Transverse colon (tissue), 4 donors: ENCODE measurements around the gene SERTAD1.

Experiments used
- EP300 ChIP-seq: sonication (generic); formaldehyde crosslinking; IDR thresholded peaks from one replicate; pipeline ENCODE4 v1.6.1; 2017; ENCODE audit warnings: antibody characterized with exemption, low read depth
- POLR2A ChIP-seq: fragments of 450-650 bp; IDR thresholded peaks from one replicate; pipeline ENCODE4 v1.6.1; 2016; ENCODE audit warnings: antibody characterized with exemption, mild to moderate bottlenecking, moderate library complexity
- POLR2AphosphoS5 ChIP-seq, 3 donors: sonication (generic); formaldehyde crosslinking; IDR thresholded peaks; one replicate each; pipeline ENCODE4 v1.6.1; 2016; ENCODE audit warnings: antibody characterized with exemption in 3 of 3
- TF ChIP-seq, protein P1 (sequence below), 5 experiments: fragments of 200-600 bp in 3 of 5; fragments of 450-650 bp in 2 of 5; sonication (generic) in 3 of 5; IDR thresholded peaks; 1 replicate in 2 of 5; 2 replicates in 3 of 5; pipeline ENCODE4 v1.5.1; 2016 to 2017; ENCODE audit warnings: antibody characterized with exemption in 5 of 5, inconsistent platforms in 3 of 5, mild to moderate bottlenecking in 2 of 5, moderate library complexity in 1 of 5

DNA sequence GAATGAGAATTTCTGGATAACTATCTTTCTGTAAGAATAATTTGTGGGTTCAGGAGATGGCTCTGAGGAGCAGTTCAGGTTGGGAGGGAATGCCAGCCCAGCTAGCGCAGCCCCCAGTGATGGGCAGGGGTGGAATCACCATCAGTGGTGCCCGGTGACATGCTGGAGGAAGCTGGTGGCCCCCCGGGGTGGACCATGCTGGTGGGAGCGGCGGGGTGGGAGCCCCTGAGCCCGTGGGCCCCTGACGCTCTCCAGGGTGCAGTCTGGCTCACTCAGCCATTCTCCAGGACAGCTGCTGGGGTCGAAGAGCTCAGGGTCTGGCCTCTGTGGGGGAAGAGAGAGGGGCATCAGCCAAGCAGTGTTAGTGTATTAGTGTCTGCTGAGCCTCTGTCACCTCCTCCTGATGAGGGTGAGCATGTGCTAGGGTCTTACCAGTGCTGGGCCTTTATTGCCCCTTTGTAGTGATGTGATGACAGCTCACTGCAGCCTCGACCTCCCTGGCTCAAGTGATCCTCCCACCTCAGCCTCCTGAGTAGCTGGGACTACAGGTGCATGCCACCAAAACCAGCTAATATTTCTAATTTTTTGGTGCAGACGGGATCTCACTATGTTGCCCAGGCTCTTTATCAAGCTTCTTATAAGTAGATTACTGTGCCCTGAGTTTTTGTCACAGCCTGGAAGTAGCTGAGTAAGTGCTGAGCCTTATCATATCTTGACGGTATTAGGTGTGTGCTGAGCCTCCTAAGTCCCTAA is 46.2 kb downstream of the SERTAD1 start:
- no peak for TF ChIP-seq POLR2AphosphoS5 (IDR thresholded peaks at IDR 0.05)
- TF ChIP-seq, protein P1, sequence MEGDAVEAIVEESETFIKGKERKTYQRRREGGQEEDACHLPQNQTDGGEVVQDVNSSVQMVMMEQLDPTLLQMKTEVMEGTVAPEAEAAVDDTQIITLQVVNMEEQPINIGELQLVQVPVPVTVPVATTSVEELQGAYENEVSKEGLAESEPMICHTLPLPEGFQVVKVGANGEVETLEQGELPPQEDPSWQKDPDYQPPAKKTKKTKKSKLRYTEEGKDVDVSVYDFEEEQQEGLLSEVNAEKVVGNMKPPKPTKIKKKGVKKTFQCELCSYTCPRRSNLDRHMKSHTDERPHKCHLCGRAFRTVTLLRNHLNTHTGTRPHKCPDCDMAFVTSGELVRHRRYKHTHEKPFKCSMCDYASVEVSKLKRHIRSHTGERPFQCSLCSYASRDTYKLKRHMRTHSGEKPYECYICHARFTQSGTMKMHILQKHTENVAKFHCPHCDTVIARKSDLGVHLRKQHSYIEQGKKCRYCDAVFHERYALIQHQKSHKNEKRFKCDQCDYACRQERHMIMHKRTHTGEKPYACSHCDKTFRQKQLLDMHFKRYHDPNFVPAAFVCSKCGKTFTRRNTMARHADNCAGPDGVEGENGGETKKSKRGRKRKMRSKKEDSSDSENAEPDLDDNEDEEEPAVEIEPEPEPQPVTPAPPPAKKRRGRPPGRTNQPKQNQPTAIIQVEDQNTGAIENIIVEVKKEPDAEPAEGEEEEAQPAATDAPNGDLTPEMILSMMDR (IDR thresholded peaks at IDR 0.05), result no peak
- TF ChIP-seq EP300, result no peak
- TF ChIP-seq POLR2A, result no peak
